SH-SY5Y (cell line): ENCODE measurements around the gene IGFN1.

Source experiments
- GATA2 ChIP-seq: IDR thresholded peaks from 2 replicates; pipeline ENCODE4 v1.6.1; 2011; ENCODE audit warnings: mild to moderate bottlenecking, low read depth, low read length
- GATA3 ChIP-seq: IDR thresholded peaks from 2 replicates; pipeline ENCODE4 v1.6.1; 2011; ENCODE audit warnings: low read depth, mild to moderate bottlenecking, low read length, moderate library complexity

IGFN1 gene

DNA sequence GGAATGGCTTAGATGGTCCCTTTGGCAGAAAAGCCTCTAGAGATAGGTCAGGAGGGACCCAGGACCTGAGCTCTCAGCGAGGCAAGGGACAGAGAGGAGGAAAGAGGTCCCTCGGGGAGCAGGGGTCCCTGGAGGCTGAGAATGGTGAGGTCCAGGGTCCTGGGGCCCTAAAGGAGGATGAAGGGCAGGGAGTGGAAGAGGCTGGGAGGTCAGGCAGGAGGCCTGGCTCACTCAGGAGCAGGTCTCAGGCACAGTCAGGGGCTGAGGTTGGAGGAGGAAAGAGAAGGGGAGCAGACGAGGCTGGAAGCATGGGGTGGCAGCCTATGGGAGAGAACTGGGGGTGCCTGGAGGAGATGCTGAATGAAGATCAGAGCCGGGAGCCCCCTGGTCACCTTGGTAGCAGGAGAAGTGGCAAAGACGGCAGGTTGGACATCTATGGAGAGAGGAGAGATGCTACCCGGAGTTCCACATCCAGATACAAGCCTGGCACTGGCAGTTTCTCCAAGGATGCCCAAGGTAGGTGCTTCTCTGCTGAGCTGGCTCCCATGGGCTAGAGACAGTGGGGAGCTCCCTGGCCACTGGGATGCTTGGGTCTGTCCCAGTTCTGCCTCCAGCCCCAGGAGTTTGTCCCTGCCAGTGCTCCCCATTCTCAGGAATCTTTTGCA, 22.6 kb downstream of the IGFN1 start:
- no peak for TF ChIP-seq GATA3
- TF ChIP-seq GATA2 = no peak

DNA sequence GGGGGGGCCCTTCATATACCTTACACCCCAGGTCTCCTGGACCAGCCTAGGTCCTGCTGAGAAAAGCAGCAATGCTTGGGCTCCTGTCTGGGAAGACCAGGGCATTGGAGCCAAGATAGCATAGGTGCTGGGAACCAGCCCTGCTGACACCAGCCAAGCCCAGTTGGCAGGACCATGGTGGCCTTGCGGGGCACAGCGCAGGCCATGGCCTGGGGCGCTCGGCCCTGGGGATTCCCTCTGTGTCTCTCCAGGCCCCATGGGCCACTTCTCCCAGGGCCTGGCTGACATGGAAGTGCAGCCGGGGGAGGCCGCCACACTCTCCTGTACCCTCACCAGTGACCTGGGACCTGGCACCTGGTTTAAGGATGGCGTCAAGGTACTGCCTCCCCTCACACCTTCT, 23.3 kb downstream of the IGFN1 start:
- no peak for TF ChIP-seq GATA3
- TF ChIP-seq GATA2 = no peak

DNA sequence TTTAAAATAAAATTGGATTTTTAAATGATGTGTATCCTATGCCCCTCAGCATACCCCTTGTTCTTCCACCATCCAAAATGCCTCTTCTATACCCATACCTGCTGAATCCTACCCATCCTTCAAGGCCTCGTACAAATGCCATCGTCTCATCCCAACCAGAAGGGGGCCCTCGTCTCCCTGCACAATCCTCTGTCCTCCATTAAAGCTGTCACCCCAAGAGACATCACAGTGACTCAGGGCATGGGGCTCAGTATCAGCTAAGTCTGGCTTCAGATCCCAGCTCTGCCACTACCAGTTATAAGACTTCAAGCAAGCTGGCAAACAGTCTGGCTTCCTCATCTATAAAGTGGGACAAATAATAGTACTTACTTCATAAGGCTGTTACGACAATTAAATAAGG, 23.8 kb downstream of the IGFN1 start:
- no peak for TF ChIP-seq GATA3
- no peak for TF ChIP-seq GATA2

DNA sequence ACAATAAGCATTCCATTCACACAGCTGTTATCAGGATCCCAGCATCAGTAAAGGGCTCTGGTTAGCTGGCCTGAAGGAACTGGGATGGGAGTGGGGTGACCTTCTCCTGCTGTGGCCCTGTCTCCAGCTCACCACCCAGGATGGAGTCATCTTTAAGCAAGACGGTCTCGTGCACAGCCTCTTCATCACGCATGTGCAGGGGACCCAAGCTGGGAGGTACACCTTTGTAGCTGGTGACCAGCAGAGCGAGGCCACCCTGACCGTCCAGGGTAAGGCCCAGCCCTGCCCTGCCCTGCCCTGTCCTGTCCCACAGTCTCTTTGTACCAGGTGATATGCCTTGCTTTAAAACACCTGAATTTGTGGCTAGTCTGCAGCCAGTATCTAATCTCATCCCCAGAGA, 24.3 kb downstream of the IGFN1 start:
- TF ChIP-seq GATA2 = no peak
- TF ChIP-seq GATA3 = no peak

DNA sequence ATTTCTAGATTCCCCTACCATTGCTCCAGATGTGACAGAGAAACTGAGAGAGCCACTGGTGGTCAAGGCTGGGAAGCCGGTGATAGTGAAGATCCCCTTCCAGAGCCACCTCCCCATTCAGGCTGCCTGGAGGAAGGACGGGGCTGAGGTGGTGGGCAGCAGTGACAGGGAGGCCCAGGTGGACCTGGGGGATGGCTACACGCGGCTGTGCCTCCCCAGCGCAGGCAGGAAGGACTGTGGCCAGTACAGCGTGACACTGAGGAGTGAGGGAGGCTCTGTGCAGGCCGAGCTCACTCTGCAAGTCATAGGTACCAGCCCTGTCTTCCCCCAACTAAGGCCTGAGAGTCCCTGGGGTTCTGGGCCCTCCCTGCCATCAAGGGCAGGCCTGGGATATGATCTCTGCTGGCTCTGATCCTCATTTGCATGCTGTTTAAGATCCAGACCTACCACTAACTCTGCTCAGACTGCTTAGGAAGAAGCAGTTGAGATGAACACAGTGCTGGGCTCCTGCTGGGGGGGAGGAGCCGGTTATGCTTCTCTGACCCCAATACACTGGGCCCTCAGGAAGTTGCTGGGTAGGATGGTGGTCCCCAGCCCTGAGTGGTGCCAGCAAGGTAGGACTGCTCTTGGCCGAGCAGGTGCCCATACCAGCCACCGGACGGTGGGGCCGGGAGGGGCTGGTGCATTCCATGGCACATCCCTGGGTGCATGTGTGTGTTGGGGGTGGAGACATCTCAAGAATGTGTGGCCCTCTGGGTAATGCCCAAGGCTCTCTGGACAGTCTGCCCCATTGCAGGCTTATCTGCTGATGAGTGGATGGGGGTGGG, 25.1 kb downstream of the IGFN1 start:
- TF ChIP-seq GATA2 (no peak), GATA3 (no peak)

DNA sequence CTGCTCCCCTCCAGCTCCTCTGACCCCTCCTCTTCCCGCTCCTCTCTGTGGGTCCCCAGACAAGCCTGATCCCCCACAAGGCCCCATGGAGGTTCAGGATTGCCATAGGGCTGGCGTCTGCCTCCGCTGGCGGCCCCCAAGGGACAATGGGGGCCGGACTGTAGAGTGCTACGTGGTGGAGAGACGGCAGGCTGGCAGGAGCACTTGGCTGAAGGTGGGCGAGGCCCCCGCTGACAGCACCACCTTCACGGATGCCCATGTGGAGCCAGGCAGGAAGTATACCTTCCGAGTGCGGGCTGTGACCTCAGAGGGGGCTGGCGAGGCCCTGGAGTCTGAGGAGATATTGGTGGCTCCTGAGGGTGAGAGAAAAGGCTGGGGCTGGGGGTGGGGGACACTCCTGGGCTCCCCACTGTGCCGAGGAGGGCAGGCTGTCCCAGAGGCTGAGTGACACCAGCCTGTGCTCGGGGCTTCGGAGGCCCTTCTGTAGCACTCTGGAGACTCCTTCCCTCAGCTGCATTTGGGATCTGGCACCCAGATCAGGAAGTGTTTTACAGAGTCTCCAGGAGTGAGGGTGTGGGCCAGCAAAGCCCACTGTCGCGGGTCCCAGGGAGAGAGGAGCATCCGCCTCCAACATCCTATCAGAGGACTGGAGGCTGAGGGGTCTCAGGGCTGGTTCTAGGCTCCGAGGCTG, 25.9 kb downstream of the IGFN1 start:
- no peak for TF ChIP-seq GATA2
- no peak for TF ChIP-seq GATA3

DNA sequence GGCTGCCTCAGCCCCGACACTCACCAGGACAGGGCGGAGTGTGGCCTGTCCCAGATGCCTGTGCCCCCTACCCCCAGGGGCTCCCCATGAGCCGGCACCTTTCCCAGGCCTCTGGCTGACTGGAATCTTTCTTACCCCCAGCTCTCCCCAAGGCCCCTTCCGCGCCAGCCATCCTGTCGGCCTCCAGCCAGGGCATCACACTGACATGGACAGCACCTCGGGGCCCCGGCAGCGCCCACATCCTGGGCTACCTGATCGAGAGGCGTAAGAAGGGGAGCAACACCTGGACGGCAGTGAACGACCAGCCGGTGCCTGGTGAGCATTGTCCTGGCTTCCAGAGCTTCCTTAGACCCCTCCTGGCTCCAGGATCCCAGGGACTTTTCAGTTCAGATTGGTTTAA, 26.5 kb downstream of the IGFN1 start:
- TF ChIP-seq GATA3 (no peak), GATA2 (no peak)

DNA sequence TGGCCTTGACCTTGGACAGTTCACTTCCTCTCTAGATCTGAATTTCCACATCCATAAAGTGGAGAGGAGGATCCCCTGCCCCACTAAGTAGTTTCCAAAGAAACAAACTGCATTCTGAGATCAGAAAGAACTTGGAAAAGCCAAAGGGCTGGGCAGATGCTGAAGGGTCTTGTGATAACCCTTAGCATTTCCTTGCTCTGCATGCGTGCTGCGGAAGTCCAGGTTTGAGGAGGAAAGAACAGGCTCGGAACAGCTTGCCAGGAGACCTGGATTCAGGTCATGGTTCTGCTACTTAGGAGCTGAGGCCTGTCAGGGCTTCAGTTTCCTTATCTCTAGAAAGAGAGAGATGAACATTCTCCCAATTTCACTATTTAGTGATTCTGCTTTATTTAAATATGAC, 27.2 kb downstream of the IGFN1 start:
- no peak for TF ChIP-seq GATA2
- no peak for TF ChIP-seq GATA3

DNA sequence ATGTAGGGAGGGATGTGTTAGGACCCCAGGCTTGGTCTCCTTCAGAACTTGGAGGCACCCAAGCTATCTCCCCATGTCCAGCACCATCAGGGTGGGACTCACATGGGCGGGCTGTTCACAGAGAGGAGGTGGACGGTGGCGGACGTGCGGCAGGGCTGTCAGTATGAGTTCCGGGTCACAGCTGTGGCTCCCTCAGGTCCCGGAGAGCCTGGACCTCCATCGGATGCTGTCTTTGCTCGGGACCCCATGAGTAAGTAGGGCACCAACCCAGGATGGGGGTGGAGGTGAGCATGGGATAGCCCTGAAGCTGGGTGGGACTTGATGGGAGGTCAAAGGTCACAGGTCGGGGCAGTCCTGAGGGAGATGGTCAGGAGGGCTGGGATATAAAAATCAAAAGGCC, 27.8 kb downstream of the IGFN1 start:
- TF ChIP-seq GATA2 (no peak), GATA3 (no peak)

DNA sequence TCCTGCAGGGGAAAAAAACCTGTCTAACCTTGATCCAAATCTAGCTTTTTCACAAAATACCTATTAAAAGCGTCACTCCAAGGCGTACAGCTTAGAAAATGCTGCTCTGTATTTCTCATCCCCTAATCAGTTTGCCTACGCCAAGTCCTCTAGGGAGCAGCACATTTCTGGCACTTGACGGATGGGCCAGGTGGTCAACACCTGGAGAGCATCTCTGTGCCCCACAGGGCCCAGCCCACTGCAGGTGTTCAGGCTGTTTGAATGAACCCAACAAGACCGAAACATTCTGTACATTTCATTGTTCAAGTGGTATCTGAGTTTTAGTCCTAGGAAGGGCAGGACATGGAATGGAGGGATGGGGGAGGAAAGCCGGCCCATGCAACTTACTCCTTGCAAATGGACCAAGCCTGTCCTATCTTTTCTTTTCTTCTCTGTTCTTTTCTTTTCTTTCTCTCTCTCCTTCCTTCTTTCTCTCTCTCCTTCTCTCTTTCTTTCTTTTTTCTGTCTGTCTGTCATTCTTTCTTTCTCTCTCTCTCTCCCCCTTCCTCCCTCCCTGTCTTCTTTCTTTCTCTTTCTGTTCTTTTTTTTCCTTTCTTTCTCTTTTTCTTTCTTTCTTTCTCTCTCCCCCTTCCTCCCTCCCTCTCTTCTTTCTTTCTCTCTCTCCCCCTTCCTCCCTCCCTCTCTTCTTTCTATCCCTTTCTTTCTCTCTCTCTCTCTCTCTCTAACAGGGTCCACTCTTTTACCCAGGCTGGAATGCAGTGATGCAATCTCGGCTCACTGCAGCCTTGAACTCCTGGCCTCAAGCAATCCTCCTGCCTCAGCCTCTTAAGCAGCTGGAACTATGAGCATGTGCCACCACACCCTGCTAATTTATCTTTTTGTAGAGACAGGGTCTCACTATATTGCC, 29.1 kb downstream of the IGFN1 start:
- TF ChIP-seq GATA3 (no peak), GATA2 (no peak)

DNA sequence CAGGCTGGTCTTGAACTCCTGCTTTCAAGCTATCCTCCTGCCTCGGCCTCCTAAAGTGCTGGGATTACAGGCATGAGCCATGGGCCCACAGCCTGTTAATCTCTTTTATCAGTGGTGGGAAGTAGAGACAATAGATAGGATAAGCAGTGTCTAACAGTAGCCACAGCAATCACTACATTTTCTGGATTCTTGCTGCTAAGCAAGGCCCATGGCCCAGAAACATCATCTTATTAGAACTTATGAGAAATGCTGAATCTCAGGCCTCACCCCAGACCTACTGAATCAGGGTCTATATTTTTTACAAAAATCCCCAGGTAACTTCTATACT, 29.7 kb downstream of the IGFN1 start:
- no peak for TF ChIP-seq GATA3
- TF ChIP-seq GATA2 = no peak

DNA sequence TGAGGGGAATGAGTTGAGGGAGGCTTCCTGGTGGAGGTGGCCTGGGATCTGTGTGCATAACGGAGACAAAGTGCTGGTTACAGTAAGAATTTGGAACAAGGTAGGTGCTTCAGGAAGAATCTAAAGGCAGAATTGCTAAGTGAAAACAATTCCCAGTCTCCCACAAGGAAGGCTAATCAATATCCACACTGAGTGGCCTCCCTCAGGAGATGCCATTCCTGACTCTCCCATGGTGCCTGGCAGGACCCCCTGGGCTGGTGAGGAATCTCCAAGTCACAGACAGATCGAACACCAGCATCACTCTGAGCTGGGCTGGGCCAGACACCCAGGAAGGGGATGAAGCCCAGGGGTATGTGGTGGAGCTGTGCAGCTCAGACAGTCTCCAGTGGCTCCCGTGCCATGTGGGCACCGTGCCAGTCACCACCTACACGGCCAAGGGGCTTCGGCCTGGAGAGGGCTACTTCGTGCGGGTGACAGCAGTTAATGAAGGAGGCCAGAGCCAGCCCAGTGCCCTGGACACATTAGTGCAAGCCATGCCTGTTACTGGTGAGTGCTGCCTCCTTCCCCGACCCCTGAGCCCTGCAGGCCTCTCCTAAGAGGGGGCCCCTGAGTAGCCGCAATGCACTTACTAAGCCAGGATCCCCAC, 30.7 kb downstream of the IGFN1 start:
- TF ChIP-seq GATA2 (no peak), GATA3 (no peak)

DNA sequence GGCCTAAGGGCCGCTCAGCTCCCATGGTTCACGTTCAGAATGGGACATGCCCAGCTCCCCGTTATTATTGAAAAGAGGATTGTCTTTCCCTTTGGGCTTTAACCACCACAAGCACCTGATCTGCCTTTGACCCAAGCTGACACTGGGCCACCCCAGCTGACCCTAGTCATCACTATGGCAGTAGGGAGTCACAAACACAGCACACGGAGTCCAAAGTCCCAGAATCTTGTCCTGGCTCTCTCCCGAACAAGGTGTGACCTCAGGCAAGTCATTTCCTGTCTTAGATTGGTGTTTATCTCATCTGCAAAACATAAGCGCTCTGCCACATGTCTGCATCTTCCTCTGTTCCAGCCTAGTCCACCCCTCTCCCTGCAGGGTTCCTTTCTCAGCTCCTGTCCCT, 31.5 kb downstream of the IGFN1 start:
- no peak for TF ChIP-seq GATA2
- no peak for TF ChIP-seq GATA3
